DND-41 (cell line): ENCODE data around the gene CD151.

Experiments used
- EZH2 ChIP-seq: IDR thresholded peaks from 3 replicates; pipeline ENCODE4 v1.6.1; 2012; ENCODE audit warnings: borderline replicate concordance, low read depth, mild to moderate bottlenecking, moderate library complexity, low read length, inconsistent platforms; ENCODE audit not compliant: severe bottlenecking
- TF ChIP-seq, protein P1 (sequence below): IDR thresholded peaks from 2 replicates; pipeline ENCODE4 v1.5.1; 2012; ENCODE audit warnings: borderline replicate concordance, low read length, moderate library complexity, mild to moderate bottlenecking; ENCODE audit not compliant: poor library complexity, severe bottlenecking; ENCODE audit errors: extremely low read depth

DNA sequence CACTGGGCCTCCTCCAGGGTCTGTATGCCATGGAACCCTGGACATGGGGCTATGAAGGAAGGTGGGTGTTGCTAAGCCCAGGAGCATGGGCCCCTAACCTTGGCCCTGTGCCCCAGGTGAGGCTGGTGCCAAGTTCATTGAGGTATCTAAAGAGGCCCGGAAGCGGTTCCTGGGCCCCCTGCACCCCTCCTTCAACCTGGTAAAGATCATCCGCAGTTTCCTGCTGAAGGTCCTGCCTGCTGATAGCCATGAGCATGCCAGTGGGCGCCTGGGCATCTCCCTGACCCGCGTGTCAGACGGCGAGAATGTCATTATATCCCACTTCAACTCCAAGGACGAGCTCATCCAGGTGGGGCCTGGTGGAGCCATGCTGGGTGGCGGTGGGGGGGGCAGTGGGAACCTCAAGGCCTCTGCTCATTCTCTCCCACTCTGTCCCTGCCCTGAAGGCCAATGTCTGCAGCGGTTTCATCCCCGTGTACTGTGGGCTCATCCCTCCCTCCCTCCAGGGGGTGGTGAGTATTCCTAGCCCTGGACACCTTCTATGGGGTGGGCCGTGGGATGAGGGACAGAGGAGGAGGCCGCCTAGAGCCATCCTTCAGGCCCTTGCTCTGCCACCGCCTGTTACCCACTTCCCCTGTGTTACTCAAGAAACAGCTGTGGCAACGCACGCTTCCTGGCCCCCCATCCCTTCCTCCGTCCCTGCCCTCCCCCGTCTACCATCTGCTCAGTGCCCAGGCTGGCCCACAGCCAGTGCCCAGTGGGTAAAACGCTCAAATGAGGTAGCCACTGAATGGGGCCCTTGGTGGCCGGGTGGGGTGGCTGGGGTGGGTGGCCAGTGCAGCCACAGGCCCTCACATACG is 11.0 kb upstream of the CD151 start:
- TF ChIP-seq, protein P1, sequence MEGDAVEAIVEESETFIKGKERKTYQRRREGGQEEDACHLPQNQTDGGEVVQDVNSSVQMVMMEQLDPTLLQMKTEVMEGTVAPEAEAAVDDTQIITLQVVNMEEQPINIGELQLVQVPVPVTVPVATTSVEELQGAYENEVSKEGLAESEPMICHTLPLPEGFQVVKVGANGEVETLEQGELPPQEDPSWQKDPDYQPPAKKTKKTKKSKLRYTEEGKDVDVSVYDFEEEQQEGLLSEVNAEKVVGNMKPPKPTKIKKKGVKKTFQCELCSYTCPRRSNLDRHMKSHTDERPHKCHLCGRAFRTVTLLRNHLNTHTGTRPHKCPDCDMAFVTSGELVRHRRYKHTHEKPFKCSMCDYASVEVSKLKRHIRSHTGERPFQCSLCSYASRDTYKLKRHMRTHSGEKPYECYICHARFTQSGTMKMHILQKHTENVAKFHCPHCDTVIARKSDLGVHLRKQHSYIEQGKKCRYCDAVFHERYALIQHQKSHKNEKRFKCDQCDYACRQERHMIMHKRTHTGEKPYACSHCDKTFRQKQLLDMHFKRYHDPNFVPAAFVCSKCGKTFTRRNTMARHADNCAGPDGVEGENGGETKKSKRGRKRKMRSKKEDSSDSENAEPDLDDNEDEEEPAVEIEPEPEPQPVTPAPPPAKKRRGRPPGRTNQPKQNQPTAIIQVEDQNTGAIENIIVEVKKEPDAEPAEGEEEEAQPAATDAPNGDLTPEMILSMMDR, result no peak
- TF ChIP-seq EZH2, result no peak
